GM19240 (cell line): ENCODE measurements around the gene GPR27.

Experiments used
- DNase-seq: peaks from one replicate; pipeline ENCODE4 v3.0.0; 2011; ENCODE audit warnings: low spot score; ENCODE audit not compliant: insufficient read length

The GPR27 gene

DNA sequence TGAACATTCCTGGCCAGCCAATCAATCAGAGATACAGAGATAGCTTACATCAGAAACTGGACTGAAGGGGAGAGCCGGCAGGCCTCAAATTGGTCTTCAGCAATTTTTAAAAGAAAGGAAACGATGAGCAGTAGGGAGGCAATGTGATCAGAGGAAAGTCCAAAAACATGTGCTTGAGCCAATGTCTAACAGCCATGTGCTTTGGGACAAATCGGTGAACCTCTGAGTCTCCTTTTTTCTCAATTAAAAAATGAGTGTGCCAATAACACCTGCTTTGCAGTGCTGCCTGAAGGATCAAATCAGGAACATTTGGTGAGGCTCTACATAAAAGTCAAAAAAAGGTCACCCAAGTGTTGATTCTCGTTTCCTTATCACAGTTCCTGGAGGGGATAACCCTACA, 21.0 kb upstream of the GPR27 start:
- DNase-seq, result no peak

DNA sequence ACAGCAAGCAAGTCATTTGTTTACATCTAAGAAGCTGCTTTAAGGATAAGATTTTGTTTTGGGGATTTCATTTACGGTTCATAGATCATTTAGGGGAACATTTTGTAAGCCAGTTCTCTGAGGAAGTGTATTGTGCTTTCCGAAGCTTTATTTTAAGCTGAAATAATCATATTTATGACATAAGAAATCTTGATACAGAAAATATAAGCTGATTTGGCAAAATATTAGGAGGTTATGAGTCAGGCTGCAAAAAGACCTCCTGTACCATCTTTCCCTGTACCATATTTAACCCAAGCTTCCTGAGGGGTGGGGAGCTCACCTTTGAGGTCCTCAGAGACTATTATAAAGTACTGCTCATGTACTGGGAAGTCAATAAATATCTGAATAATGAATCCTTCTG, 20.3 kb upstream of the GPR27 start:
- DNase-seq, result no peak

DNA sequence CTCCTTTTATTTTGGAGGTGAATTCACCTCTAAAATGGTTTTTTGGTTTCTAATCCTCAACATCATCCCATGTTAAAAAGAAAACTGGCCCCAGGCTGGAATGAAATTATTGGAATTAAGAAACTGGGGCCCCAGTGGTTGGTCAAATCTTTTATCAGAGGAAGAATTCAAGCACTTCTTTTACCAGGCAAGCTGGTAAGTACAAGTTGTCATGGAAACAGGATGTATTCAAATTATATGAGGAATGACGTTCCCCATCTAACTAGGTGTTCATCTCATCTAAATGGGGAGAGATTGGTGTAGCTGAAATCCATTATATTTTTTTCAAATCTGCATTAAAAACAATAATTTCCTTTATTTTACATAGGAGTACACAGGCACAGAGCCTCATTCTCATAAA, 18.8 kb upstream of the GPR27 start:
- no peak for DNase-seq

DNA sequence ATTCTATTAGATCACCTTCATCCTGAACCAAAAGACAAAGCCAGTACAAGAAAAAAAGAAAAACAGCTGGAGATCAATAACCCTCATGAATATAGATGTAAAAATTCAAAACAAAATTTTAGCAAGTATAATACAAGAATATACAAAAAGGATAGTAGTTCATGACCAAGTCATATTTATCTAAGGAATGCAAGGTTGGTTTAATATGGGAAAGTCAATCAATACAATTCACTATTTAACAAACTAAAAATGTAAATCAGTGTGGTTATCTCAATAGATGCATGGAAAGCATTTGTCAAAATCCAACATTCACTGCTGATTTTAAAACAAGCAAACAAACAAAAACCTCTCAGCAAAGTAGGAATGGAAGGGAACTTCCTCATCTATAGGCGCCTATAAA, 11.0 kb upstream of the GPR27 start:
- no peak for DNase-seq

DNA sequence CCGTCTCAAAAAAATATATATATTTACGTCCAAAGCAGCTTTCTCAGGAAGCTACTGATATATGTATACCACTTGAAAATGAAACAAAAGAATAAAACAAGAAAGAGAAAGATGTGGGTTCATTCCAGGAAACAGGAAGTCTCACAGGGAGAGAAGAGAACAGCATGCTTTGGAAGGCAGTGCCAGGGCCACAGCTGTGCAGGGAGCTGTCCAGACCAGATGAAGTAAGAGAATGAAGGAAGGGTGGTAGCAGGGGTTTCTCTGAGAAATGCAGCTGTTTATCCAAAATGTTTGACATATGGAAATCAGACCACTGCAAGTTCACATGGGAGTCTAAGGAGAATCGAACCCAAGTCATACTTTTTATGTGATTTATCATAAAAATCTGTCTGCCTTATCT, 8.9 kb upstream of the GPR27 start:
- DNase-seq, result no peak

DNA sequence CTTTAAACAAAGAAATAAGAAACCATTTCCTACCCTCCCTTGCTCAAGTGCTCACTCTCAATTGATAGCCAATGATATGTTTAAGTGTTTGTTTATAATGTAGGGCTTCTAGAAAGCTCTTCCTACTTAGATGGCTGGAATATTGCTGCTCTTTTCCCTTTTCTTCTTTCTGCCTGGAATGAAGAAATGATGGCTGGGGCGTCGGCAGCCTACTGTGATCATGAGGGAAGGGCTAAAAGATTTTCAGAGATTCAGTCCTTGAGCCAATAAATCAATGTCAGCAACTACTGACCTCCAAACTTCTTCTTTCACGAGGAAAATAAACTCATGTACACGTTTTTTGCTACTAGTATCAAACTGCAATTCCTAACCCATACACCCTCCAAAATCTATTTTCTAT, 2.1 kb upstream of the GPR27 start:
- no peak for DNase-seq

DNA sequence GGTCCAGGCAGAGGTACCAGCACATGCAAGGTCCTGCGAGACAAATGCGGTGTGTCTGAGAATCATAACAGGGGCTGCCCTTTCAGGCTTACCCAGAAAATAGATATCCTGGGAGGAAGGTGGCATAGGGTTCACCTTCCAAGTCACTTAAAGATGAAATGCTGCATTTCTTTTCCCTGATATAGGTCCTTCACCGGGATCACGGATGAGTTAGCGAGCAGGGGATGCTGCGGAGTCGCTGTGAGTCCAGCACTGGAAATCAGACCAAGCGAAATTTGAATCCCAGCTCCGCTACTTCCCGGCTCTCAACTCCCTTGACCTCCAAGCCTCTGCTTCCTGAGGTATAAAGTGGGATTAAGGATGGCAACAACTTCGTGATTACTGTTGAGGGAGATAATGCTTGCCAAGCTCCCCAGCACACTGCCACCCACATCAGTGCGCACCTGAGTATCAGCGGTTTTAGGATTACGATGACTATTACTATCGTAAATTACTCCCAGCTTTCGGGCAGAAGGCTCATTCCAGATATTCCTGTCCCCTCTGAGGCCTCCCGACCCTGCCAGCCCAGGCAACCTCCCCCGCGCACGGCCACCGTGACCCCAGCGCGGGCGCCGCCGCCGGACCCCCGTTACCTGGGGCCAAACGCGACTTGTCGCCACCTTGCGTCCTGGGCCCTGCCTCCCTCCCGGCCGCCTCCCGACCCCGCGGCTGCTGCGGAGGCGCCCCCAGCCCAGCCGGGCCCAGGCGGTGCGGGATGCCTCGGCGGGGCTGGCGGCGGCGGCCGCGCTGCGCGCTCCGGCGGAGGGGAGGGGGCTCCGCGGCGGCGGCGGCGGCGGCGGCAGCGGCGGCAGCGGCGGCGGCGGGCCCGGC, 589 bp upstream of the GPR27 start:
- DNase-seq, result no peak

DNA sequence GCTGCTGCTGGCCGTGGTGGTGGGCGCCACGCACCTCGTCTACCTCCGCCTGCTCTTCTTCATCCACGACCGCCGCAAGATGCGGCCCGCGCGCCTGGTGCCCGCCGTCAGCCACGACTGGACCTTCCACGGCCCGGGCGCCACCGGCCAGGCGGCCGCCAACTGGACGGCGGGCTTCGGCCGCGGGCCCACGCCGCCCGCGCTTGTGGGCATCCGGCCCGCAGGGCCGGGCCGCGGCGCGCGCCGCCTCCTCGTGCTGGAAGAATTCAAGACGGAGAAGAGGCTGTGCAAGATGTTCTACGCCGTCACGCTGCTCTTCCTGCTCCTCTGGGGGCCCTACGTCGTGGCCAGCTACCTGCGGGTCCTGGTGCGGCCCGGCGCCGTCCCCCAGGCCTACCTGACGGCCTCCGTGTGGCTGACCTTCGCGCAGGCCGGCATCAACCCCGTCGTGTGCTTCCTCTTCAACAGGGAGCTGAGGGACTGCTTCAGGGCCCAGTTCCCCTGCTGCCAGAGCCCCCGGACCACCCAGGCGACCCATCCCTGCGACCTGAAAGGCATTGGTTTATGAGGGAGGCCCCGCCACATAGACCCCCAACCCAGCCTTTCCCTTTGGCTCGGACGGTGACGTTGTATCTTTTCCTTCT, 1.1 kb downstream of the GPR27 start:
- DNase-seq, result no peak

DNA sequence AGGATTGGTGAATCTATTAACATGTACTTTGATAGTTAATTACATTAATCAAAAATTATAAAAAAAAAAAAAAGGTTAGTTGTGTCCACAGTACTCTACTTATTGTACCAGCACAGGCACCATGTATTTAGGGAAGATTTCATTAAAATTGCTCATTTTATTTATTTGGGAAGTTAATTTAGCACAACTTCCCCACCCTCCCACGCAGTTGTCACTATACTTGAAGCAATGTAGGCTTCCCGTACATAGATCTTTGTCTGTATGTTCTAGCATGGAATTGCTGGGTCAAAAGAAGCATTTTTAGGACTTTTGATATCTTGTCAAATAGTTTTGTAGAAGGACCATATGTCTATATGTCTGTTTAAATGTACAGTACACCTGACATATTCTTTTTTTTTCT, 4.4 kb downstream of the GPR27 start:
- no peak for DNase-seq

DNA sequence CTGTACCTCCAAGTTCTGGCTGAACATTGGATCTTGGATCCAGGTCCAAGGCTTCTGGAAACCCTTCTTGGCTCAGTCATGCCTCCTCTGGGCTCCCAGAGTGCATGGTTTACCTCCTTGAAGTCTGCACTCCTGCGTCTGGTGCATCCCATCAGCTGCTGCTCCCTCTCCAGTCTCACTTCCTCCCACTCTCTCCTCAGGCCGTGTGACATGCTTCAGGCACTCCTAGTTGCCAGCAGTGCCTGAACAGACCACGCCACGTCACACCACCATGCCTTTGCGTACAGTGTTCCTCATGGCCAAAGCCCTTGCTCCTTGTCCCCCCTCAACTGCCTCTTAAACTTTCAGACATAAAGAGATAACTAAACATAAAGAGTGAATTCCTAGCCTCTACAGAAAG, 5.7 kb downstream of the GPR27 start:
- no peak for DNase-seq

DNA sequence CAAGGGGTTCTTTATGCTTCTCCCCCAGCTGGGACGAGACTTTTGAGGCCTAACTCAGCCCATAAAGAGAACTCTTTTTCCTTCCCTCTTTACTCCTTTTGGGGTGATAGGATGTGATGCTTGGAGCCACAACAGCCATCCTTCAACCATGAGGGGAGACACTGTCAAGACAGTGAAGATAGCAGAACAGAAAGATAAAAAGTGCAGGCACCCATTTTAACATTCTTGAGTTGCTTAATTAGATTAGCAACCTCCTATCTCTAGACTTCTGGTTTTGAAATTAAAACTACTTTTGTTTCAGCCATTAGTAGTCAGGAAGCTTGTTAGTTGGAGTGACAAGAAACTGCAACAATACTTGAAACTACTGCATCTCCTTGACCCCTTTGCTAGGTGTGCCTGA, 6.5 kb downstream of the GPR27 start:
- DNase-seq, result no peak

DNA sequence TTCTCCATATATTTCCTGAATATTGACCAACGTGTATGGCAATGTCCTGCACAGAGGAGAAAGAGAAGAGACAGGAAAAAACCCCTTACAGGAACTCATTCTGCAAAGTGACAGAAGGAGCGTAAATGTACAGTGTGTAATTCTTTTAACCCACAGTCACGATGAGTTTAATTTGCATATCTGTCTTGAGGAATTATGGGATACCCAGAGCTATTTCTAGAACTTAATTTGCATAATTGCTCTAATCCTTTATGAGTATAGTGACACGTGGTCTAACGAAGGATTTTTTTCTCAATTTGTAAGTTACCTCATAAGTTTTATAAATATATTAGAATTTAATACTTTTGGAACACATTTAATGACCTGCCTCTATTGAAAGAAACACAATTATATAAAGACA, 9.8 kb downstream of the GPR27 start:
- no peak for DNase-seq

DNA sequence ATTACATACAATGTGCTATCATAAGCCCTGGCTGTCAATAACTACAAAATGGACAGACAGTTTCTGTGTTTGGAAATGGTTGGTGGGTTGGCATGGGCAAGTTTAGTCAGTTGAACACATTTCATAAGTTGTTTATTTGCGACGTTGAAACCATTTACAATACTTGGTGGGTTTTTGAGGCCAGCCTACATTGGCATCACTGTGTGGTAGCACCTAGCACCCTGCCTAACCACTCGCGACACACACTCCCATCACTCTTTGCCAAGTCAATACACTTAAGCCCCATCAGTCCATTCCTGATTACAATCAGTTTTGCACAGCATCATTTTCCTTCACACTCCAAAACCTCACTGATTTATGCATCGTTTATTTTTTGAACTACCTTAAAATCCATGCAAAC, 17.5 kb downstream of the GPR27 start:
- DNase-seq, result no peak

DNA sequence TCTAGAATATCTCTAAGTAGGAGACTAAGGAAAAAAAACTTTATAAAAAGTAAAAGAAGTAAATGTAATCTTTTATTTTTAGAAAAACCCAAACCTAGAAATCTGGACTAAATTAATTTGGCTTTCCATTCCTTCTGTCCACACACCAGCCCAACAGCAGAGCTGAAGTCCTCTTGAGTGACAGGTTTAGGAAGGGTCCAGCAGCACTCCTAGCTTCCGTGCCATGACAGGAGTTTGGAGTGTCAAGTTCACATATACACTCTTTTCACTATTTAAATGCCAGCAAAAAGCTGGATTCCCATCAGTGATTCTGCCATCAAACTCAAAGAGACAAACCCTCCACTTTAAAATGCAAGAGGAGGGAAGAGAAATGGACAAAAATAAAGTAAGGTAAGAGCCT, 18.2 kb downstream of the GPR27 start:
- DNase-seq, result no peak

DNA sequence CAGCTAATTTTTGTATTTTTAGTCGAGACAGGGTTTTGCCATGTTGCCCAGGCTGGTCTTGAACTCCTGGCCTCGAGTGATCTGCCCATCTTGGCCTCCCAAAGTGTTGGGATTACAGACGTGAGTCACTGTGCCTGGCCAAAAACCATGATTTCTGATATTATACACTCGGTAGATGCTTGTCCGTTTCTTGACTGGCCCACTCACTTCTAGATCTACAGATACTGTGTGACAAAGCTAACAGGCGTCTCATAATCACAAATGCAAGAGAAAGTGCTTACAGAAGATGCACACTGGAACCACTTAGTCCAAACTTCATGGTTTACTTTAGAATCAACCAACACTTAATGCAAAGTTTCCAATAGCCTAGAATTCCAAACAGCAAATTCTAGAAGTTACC, 22.9 kb downstream of the GPR27 start:
- no peak for DNase-seq

DNA sequence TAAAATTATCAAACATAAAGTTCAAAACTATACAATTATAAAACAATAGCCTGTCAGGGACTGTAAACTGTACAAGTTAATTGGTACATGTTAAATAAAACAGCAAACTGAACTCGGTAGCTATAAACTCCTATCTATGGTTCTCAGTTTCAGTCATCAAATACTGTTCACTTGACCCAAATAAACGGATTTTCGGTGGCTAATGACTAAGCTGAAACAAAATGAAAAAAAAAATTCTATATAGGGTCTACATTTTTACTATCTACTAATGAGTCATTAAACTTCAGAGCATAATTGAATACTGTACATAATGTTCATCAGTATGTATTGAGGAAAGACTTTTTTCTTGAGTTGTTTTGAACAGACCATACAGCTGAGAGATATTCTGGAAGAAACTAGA, 24.7 kb downstream of the GPR27 start:
- no peak for DNase-seq

DNA sequence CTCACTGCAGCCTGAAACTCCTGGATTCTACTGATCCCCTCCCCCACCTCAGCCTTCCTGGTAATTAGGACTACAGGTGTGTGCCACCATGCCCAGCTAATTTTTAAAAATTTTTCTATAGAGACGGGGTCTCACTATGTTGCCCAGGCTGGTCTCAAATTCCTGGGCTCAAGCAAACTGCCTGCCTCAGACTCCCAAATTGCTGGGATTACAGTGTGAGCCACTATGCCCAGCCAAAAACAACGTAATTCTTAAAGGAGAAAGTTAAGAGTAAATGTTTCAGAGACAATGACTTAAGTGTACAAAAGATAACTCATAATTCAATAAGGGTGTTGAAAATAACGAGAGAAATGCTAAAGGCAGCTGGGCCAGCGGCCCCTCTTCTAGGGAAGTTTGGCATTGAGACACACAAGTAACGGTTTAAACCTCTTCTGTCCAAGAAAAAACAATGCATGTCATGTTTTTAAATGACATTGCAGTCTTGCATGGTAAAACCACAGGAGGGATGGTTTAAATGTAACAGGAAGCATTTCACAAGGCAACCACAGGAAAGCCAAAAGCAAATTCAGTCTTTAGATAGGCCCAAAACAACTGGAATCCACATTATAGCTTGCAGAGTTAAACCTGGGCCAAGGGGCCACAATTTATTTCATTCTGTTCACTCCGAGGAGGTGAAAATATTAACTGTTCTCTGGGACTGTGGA, 26.2 kb downstream of the GPR27 start:
- no peak for DNase-seq

DNA sequence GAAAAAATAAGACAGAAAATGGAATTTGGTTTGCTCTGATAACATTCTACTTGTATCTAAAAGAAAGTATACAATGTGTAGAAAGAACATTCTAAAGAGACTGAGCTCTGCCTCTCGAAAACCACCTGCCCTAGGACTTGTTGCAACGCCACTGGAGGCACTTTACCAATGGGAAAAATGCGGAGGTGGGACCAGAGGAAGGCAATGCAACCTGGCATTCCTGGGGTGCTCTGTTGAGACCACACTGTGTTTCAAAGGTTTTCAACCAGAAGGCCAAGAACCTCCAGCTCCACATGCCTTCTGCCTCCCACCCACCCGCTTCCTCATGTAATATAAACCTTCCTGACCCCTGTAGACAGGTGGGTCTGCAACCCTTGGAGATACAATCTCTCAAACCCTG, 26.8 kb downstream of the GPR27 start:
- DNase-seq, result no peak

DNA sequence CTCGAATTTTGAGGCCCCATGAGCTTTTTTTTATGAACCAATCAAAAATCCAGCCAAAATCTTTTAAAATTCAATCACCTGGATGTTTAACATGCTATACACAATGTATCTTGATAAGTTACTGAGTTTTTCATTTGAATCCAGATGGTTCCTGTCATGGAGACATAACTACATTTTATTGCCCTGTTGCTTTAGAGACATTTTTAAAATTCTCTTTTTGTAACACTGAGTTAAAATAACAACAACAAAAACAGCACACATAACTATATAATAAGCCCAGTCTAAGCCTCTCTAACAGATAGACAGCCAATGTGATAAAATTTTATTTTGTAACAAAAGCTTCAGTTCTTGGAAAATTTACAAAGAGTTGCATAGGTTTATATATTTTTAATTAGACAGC, 29.5 kb downstream of the GPR27 start:
- no peak for DNase-seq

DNA sequence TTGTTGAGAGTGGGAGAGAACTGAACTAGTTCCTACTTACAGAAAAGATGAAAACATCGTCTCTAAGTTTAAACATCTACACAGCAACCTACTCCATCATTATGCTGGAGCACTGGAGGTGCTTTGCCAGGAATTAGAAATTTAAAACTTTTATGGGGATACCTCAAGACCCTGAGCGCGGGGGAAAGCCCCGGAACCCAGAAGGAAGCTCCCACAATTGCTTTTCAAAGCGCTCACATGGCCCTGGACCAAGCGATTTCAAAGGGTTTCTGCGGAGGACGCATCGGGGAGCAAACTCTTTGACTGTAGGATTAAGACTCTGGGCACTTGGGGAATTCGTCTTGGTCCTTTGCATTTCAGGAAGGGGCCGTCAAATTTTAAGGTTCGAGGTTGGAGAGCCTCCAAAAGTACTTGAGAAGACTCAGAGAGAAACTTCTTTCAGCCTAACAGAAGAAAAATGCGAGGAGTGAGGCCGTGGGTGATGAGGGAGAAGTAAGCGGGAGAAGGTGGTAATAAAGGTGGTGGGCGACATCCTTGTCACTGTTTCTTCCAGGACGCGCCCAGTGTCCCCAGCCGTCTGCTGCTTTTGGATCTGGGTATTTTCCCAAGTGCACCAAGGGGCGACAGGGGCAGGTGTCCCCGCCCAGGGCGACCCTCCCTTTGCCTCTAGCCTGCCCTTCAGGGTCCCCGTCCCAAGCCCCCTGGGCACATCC, 30.7 kb downstream of the GPR27 start:
- DNase-seq, result no peak

DNA sequence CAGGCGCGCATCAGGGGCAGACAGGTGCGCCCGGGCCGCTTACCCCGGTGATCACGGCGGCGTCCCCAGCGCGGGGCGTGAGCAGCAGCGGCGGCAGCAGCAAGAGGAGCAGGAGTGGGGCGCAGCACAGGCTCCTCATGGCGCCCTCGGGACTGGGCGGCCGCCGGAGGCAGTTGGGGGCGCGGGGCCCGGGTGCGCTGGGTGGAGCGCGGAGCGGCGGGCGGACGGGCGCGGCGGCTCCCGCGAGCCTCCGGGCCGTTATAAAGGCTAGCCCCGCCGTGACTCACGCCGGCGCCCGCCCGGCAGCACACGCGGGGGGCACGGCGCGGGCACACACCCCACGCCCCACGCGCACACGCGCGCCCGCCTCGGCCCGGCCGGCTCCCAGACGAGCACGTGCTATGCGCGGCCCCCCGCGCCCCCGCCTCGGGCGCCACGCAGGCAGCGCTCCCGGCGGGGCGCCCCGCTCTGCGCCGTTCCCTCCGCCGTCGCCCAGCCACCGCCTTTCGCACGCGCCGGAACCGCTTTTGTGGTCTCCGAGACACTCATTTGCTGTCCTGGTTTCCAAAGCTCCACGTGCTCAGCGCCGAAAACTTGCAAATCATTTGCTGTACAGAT, 31.4 kb downstream of the GPR27 start, which contains the start of gene PROK2:
TSS of gene PROK2 (minus strand) at position 235 of the 618 bp plus-strand sequence. CDS start at position 139, 96 bp downstream.
- DNase-seq, result no peak
